PC-9 (cell line): ENCODE data around the gene ZFAND4.
"Not testable (repeated sequence)": the region's sequence is repeated elsewhere in the genome, so short reads cannot be mapped to it uniquely, and the experiment has no call there.

Experiments used
- CTCF ChIP-seq: fragments of 200-600 bp; sonication (generic); conservative IDR thresholded peaks from 2 replicates; pipeline ENCODE4 v1.6.1; 2017; ENCODE audit warnings: mixed run types, antibody characterized with exemption, mild to moderate bottlenecking, moderate library complexity
- EZH2 ChIP-seq: fragments of 200-600 bp; sonication (generic); IDR thresholded peaks from 2 replicates; pipeline ENCODE4 v1.8.0; 2017; ENCODE audit warnings: antibody characterized with exemption, low read depth

- TF ChIP-seq CTCF, EZH2: not testable (repeated sequence)
Measured at GRCh38 chr10:45575032-45575761, 97.4 kb downstream of the ZFAND4 start.
